Mesodermal cell (in vitro differentiated cells): Measurements from ENCODE around the gene MSI2.

Experiments
- H3K27ac ChIP-seq: 2 replicates; pipeline ENCODE4 v1.7.0; 2013; ENCODE audit warnings: mild to moderate bottlenecking, low read depth, low read length, moderate library complexity; ENCODE audit not compliant: severe bottlenecking
- H3K36me3 ChIP-seq: 2 replicates; pipeline ENCODE4 v1.7.1; 2013; ENCODE audit warnings: mild to moderate bottlenecking, low read length, moderate library complexity; ENCODE audit not compliant: control insufficient read depth, insufficient read depth
- H3K4me1 ChIP-seq: one replicate; pipeline ENCODE4 v1.7.1; 2013; ENCODE audit warnings: mild to moderate bottlenecking, low read length; ENCODE audit not compliant: insufficient read depth, control insufficient read depth, poor library complexity, severe bottlenecking
- H3K4me3 ChIP-seq: 2 replicates; pipeline ENCODE4 v1.7.0; 2013; ENCODE audit warnings: low read length, control low read depth, mild to moderate bottlenecking; ENCODE audit not compliant: insufficient read depth, poor library complexity, severe bottlenecking; ENCODE audit errors: extremely low read depth
- H3K9me3 ChIP-seq: 2 replicates; pipeline ENCODE4 v1.7.1; 2013; ENCODE audit warnings: mild to moderate bottlenecking, low read length, moderate library complexity; ENCODE audit not compliant: control insufficient read depth
- WGBS, 2 experiments: methylation state at CpG; one replicate each; pipeline ENCODE4 v1.1.5; 2013; ENCODE audit warnings: missing lambda C conversion rate in 2 of 2; ENCODE audit not compliant: insufficient coverage in 2 of 2; 5-methylcytosine and 5-hydroxymethylcytosine counted together

The MSI2 gene

DNA sequence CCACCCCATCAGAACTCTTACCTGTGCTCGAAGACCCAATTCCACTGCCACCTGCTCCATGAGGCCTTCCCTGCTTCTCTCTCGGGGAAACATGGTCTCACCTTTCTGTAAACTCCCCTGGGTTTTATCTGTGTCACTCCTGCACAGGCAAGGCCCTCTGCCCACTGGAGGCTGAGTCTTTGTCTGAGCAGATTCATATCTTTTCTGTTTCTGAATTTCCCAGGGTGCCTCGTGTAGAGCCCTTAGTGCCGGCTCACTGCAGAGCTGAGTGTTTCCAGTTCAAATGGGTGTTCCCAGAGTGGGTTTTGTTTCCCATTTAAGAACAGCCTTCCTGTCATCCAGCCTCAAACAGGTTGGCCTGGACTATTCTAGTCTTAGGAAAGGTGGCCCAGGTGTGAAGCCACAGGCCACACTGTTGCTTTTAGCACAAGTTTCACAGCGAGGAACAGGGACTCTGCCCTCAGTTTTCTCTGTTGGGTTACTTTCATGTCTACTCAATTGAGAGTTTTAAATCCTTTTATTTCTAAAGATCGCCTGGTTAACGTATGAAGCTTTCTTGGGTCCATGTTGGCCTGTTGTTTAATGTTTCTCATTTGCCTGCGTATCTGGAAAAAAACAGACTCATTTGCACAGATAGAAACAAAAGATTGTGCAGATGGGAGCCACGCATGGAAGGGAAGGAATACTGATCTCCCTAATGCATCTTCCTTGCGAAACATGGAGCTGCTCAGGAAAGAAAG, 228.7 kb downstream of the MSI2 start:
- Histone ChIP-seq H3K4me3 (no peak overlapping the region), H3K27ac (no peak overlapping the region), H3K36me3 (peaks cover 25% of the 10 kb centered on the region), H3K4me1 (peaks cover 56% of the 10 kb centered on the region), H3K9me3 (no peaks in the 10 kb centered on the region)
- 95 to 97% methylated on average over 9 of the region's 10 CpGs for WGBS, 2 experiments

GRCh38 chr17:57485566-57485865, 229.2 kb downstream of the MSI2 start:
- Histone ChIP-seq H3K36me3 (peaks cover 25% of the 10 kb centered on the region), H3K4me3 (no peak overlapping the region), H3K9me3 (no peaks in the 10 kb centered on the region), H3K27ac (no peak overlapping the region), H3K4me1 (peaks cover 51% of the 10 kb centered on the region)
- WGBS, 2 experiments, result 77 to 87% methylated on average over 3 to 4 of the region's 4 CpGs

DNA sequence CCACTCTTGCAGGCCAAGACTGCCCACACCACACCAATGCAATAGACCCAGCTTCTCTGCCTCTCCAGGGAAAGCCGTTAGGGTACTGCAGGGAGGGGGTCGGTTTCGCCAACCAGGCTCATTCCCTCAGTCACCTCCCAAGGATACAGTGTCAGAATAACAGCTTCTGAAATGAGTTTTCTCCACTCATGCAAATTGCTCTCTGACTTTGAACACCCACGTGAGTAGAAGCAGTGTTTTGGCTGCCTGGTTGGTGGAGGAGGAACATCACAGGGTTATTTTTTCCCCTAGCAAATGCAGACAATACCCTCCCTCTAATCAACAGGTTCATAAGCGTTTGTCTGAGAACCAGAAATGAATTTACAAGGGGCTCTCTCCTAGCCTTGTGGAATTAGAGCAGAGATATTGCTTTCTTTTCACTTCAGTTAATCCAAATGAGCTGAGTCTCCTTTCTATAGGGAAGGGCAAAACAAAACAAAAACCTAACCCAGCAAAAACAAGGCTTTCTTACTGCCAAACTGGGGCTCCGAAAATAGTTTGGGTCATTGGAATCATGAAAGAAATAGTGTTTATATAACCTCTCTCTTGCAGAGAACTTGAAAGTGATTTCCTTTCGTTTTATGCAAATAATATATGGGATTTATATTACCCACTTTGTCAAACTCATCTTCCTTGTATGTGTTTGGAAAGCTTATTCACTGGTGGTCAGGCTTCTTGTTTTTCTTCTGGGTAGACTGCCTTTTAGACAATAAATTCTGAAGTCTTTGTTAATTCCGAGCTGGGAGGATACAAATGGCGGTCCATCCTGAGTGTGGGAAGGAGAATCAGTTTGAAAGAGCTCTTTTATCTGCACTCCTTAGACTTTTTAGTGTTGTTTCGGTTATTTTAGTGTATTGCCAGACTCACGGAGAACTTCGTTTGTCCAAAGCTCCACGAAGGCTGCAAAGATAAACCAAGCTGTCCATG, 229.9 kb downstream of the MSI2 start:
- no peak overlapping the region for H3K4me3 ChIP-seq
- WGBS, 2 experiments, result 76 to 83% methylated on average over 6 to 9 of the region's 13 CpGs
- peaks cover 44% of the 10 kb centered on the region for H3K4me1 ChIP-seq
- peak overlapping the region; percentile 23 for H3K27ac ChIP-seq
- H3K9me3 ChIP-seq, result no peaks in the 10 kb centered on the region
- peaks cover 25% of the 10 kb centered on the region for H3K36me3 ChIP-seq

GRCh38 chr17:57486882-57487301, 230.6 kb downstream of the MSI2 start:
- WGBS, 2 experiments, result 89 to 99% methylated on average over 4 of the region's 4 CpGs
- peaks cover 25% of the 10 kb centered on the region for H3K36me3 ChIP-seq
- H3K9me3 ChIP-seq, result no peaks in the 10 kb centered on the region
- peaks cover 37% of the 10 kb centered on the region for H3K4me1 ChIP-seq
- H3K4me3 ChIP-seq, result no peak overlapping the region
- H3K27ac ChIP-seq, result peak overlapping the region; percentile 23

DNA sequence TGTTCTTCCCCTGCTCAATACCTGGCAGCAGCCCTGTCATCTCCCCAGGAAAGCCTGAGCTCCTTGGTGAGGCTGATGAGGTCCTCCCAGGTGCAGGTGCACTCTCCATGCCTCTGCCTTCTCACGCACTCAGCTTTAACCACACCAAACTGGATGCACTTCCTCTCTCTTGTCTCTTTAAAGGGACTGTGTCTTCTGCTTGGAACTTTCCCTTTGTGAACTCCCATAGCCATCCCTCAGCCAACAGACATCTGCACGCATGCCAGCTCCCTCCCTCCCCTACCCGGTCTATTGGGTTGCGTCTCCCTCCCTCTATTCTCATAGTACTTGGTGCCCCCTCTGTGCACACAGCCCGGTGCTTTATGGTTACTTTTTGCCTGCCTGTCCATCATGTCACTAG, 231.2 kb downstream of the MSI2 start:
- peaks cover 30% of the 10 kb centered on the region for H3K4me1 ChIP-seq
- peaks cover 29% of the 10 kb centered on the region for H3K36me3 ChIP-seq
- H3K4me3 ChIP-seq, result no peak overlapping the region
- no peak overlapping the region for H3K27ac ChIP-seq
- no peaks in the 10 kb centered on the region for H3K9me3 ChIP-seq
- WGBS, 2 experiments, result 91 to 97% methylated on average over 4 to 5 of the region's 5 CpGs

DNA sequence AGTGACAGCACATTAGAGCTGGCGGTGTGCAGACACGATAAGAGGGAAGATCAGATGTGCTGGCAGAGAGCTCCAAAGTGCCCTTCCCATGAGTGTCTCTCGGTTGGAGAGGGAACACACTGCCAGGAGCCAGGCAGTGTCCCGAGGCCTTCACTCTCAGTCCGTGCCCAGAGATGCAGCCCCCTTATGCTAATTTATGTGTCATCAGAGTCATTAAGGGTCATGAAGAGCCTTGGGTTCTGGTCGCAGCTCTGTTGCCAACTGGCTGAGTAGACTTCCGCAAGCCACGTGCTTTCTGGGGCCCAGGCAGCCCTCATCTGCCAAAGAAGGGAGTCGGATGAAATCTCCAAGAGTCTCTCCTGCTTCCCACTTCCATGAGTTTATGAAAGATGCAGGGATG, 232.5 kb downstream of the MSI2 start:
- H3K4me3 ChIP-seq, result no peak overlapping the region
- H3K4me1 ChIP-seq, result peaks cover 21% of the 10 kb centered on the region
- 91 to 93% methylated on average over 6 to 8 of the region's 9 CpGs for WGBS, 2 experiments
- peaks cover 38% of the 10 kb centered on the region for H3K36me3 ChIP-seq
- no peak overlapping the region for H3K27ac ChIP-seq
- no peaks in the 10 kb centered on the region for H3K9me3 ChIP-seq

DNA sequence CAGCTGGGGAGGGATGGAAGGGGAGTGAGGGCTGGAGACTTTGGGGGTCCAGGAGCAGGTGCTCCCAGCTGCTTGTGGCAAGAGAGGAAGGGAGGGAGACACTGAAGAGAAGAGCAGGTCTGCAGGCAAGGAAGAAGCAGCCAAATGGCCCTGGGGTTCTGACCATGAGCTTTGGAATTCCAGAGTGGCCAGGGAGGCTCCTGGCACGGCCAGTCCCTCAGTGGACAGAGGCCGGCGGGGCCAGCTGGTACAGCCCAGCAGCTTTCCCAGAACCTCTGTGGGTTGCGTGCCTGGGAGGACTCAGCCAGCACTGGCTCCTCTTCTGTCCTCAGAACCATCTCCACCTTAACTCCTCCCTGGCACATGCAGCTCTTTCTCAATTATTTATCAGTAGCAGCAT, 233.0 kb downstream of the MSI2 start:
- 84 to 96% methylated on average over 4 of the region's 4 CpGs for WGBS, 2 experiments
- Histone ChIP-seq H3K9me3 (no peaks in the 10 kb centered on the region), H3K27ac (no peak overlapping the region), H3K4me1 (peaks cover 16% of the 10 kb centered on the region), H3K4me3 (no peak overlapping the region), H3K36me3 (peaks cover 43% of the 10 kb centered on the region)

GRCh38 chr17:57490111-57490845, 234.0 kb downstream of the MSI2 start:
- Histone ChIP-seq H3K27ac (no peak overlapping the region), H3K36me3 (peaks cover 40% of the 10 kb centered on the region), H3K4me3 (no peak overlapping the region), H3K9me3 (no peaks in the 10 kb centered on the region), H3K4me1 (peaks cover 8% of the 10 kb centered on the region)
- 90 to 97% methylated on average over 3 to 4 of the region's 4 CpGs for WGBS, 2 experiments

DNA sequence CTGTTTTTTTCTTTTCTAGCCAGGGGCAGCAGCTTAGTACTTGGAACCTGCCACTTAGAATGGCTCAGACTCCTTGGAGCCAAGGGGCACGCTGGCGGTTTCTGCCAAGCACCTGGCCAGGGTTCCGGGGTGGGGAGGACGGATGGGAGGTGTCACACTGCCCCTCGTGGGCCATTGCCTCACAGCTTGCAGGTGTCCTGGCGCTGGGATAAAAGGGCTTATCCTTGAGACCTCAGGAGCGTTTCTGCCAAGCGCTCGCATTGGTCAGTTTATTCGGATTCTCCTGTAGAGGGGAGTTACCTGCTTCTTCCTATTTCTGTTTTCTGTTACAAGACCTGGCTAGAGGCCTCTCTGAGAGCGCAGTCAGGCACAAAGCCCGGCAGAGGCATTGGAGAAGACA, 234.6 kb downstream of the MSI2 start:
- Histone ChIP-seq H3K4me3 (no peak overlapping the region), H3K4me1 (peaks cover 10% of the 10 kb centered on the region), H3K27ac (no peak overlapping the region), H3K9me3 (no peaks in the 10 kb centered on the region), H3K36me3 (peaks cover 34% of the 10 kb centered on the region)
- 79 to 85% methylated on average over 9 to 12 of the region's 12 CpGs for WGBS, 2 experiments

GRCh38 chr17:57493171-57493570, 236.8 kb downstream of the MSI2 start:
- WGBS, 2 experiments, result 94 to 100% methylated on average over 2 to 5 of the region's 5 CpGs
- peaks cover 6% of the 10 kb centered on the region for H3K4me1 ChIP-seq
- no peaks in the 10 kb centered on the region for H3K9me3 ChIP-seq
- no peak overlapping the region for H3K27ac ChIP-seq
- H3K36me3 ChIP-seq, result peaks cover 23% of the 10 kb centered on the region
- H3K4me3 ChIP-seq, result no peak overlapping the region
